Erythroblast (primary cell): Measurements from ENCODE around the gene SH3BGRL3.
"Not testable (repeated sequence)": the region's sequence is repeated elsewhere in the genome, so short reads cannot be mapped to it uniquely, and the experiment has no call there.

ENCODE experiments used
- DNase-seq, 2 experiments: peaks; one replicate each; lab custom pipeline; 2025; lab: John Stamatoyannopoulos, UW
- GATA1 ChIP-seq: IDR thresholded peaks from 2 replicates; pipeline ENCODE4 v1.6.1; 2011; ENCODE audit warnings: low read depth, mild to moderate bottlenecking, control low read depth, low read length, moderate library complexity
- POLR2A ChIP-seq: IDR thresholded peaks from 2 replicates; pipeline ENCODE4 v1.6.1; 2011; ENCODE audit warnings: mild to moderate bottlenecking, low read length

SH3BGRL3 gene

DNA sequence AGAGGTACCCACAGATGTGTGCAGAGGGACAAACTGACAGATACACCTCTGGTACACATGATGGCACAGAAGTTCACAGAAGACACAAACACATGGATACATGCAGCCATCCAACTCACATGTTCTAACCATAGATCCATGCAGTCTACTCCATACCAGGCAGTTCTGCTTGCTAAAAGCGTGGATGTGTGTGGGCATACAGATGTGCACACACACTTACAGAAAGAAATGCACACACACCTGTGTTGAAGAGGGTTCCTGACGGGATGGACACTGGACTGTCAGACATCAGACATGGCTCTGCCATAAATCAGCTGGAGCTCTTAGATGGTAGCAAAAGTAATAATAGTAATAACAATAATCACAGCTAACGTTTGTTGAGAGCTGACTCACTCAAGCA, 44.7 kb downstream of the SH3BGRL3 start:
- no peak for TF ChIP-seq GATA1
- no peak for TF ChIP-seq POLR2A
- DNase-seq, result no peak

DNA sequence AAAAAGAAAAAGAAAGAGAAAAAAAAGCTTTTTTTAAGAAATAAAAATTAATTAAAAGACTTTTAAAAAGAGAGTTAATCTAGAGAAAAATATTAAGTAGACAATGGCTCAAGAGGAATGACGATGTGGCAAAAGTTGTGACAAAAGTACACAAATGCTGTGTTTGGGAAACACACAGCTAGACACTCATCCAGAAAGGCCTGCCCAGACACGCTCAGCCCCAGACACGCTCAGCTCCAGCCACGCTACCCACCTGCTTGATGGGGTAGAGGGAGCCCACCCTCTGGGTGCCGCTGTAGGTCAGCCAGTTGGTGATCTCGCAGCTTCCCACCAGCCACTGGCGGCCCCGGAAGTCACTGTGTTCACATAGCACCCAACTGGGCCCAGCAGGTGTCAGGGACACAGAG, 48.1 kb downstream of the SH3BGRL3 start:
- no peak for TF ChIP-seq GATA1
- no peak for TF ChIP-seq POLR2A

DNA sequence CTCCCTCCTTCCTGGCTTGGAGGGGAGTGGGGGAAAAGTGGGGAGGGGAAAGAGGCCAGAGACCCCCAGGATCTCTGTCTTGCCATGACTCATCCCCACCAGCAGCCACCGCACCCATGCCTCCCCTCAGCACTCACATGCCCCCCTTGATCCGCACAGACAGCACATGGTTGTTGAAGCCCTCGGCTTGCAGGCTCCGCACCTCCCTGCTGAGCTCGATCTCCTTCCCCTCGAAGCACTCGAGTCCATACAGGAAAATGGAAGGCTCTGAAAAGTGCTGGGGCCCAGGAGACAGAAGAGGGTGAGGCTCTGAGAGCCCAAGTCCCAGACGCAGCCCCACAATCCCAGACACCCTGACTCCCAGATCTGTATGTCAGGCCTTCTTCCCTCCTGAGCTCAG, 48.7 kb downstream of the SH3BGRL3 start:
- TF ChIP-seq GATA1, result no peak
- TF ChIP-seq POLR2A, result no peak

More for the DNA sequence above, 48.1 kb downstream of the SH3BGRL3 start:
- DNase-seq, result no peak

DNA sequence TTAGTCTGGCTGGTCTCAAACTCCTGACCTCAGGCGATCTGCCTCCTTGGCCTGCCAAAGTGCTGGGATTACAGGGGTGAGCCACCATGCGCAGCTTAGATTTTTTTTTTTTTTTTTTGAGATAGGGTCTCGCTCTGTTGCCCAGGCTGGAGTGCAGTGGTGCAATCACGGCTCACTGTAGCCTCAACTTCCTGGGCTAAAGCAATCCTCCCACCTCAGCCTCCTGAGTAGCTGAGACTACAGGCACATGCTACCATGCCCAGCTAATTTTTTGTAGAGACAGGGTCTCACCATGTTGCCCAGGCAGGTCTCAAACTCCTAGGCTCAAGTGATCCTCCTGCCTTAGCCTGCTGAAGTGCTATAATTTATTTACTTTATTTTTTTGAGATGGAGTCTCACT, 49.5 kb downstream of the SH3BGRL3 start:
- not testable (repeated sequence) for DNase-seq

More for the DNA sequence above, 48.7 kb downstream of the SH3BGRL3 start:
- no peak for DNase-seq

DNA sequence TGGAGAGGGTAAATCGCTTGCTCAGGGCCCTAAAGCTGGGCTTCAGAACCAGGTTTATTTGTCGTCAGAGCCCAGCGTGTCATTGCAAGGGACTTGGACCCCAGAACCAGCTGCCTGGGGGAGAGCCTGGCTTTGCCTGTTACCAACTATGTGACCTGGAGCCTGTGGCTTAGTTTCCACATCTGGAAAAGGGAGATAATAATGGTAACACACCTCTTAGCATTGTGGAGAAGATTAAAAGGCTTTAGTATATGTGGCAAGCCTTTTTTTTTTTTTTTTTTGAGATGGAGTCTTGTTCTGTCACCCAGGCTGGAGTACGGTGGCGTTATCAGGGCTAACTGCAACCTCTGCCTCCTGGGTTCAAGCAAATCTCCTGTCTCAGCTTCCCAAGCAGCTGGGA, 50.4 kb downstream of the SH3BGRL3 start:
- no peak for DNase-seq
- no peak for TF ChIP-seq GATA1
- no peak for TF ChIP-seq POLR2A
